Transverse colon (tissue), 4 donors: ENCODE data around the gene ARHGAP20.

Source experiments
- EP300 ChIP-seq: sonication (generic); formaldehyde crosslinking; IDR thresholded peaks from one replicate; pipeline ENCODE4 v1.6.1; 2017; ENCODE audit warnings: antibody characterized with exemption, low read depth
- POLR2A ChIP-seq: fragments of 450-650 bp; IDR thresholded peaks from one replicate; pipeline ENCODE4 v1.6.1; 2016; ENCODE audit warnings: antibody characterized with exemption, mild to moderate bottlenecking, moderate library complexity
- POLR2AphosphoS5 ChIP-seq, 3 donors: sonication (generic); formaldehyde crosslinking; IDR thresholded peaks; one replicate each; pipeline ENCODE4 v1.6.1; 2016; ENCODE audit warnings: antibody characterized with exemption in 3 of 3
- TF ChIP-seq, protein P1 (sequence below), 5 experiments: fragments of 200-600 bp in 3 of 5; fragments of 450-650 bp in 2 of 5; sonication (generic) in 3 of 5; IDR thresholded peaks; 1 replicate in 2 of 5; 2 replicates in 3 of 5; pipeline ENCODE4 v1.5.1; 2016 to 2017; ENCODE audit warnings: antibody characterized with exemption in 5 of 5, inconsistent platforms in 3 of 5, mild to moderate bottlenecking in 2 of 5, moderate library complexity in 1 of 5

DNA sequence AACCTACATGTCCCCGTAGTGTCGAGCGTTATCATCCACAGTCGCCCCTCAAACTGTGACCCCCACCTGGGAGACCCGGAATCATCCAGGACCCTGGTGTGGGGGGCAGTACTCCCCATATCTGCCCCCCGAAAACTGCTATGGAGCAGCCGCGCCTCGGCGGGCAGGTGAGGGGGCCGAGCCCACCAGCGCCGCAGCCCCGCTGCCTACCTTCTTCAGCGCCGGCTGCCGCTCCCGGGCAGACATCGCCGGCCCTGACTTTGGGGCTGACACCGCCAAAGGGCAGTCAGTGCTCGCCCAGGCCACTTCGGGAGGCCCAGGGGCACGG, 825 bp downstream of the ARHGAP20 start:
- TF ChIP-seq, protein P1, sequence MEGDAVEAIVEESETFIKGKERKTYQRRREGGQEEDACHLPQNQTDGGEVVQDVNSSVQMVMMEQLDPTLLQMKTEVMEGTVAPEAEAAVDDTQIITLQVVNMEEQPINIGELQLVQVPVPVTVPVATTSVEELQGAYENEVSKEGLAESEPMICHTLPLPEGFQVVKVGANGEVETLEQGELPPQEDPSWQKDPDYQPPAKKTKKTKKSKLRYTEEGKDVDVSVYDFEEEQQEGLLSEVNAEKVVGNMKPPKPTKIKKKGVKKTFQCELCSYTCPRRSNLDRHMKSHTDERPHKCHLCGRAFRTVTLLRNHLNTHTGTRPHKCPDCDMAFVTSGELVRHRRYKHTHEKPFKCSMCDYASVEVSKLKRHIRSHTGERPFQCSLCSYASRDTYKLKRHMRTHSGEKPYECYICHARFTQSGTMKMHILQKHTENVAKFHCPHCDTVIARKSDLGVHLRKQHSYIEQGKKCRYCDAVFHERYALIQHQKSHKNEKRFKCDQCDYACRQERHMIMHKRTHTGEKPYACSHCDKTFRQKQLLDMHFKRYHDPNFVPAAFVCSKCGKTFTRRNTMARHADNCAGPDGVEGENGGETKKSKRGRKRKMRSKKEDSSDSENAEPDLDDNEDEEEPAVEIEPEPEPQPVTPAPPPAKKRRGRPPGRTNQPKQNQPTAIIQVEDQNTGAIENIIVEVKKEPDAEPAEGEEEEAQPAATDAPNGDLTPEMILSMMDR (IDR thresholded peaks at IDR 0.05), result no peak
- no peak for TF ChIP-seq POLR2A
- no peak for TF ChIP-seq POLR2AphosphoS5 (IDR thresholded peaks at IDR 0.05)
- no peak for TF ChIP-seq EP300
